Panc1 (cell line): Measurements from ENCODE around the gene PSMA6.

Source experiments
- CTCF ChIP-seq: fragments of 450-650 bp; IDR thresholded peaks from 2 replicates; pipeline ENCODE4 v1.5.1; 2017; ENCODE audit warnings: mild to moderate bottlenecking
- POLR2AphosphoS5 ChIP-seq: IDR thresholded peaks from 2 replicates; pipeline ENCODE4 v1.6.1; 2012; ENCODE audit warnings: mild to moderate bottlenecking, low read depth, low read length, moderate library complexity
- TCF7L2 ChIP-seq: IDR thresholded peaks from 2 replicates; pipeline ENCODE4 v1.6.1; 2011; ENCODE audit warnings: mild to moderate bottlenecking, low read depth, low read length, inconsistent platforms

- TF ChIP-seq CTCF (no peak), POLR2AphosphoS5 (no peak), TCF7L2 (no peak)
Observed at GRCh38 chr14:35351897-35352273, 59.7 kb downstream of the PSMA6 start.
